Measurements from ENCODE around the gene VEGFC. TPM values are rescaled to one million over a fixed set of nuclear protein-coding genes. Genes with fewer than 3 reads are reported as not detected.

VEGFC gene
- total RNA-seq, 1 donor from 2014 or later = 1.6 TPM

DNA sequence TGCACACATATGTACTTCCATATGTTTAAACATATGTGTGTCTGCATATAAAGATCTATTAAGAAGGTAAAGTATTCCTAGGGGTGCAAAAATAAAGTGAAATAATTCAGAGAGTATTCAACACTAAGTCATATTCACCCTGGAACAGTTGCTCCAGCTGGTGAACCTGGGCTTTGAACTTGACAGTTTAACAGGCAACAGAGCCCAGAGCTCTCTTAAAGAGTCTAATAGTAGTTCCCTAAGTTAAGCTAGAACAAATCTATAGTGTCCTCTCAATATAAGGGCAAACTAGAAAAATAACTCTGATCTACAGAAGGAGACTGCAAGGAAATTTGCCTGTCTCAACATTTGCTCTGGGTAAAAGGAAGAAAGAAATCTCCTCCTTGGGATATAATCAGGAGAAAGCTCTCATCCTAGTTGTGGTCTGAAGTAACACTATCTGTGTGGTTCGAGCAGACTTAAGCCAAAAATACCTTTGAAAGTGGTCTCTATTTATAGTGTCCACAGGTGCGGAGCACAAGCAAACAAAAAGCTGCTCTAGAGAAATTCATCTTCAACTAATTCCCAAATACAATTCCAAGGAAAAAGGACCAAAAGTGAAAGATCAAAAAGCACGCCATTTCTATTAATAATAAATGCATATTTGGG, 29.9 kb downstream of the VEGFC start:
- H3K9ac ChIP-seq = no peak overlapping the region
- no peaks in the 10 kb centered on the region for H3K79me2 ChIP-seq (ENCODE audit: low read depth)
- DNase-seq (ENCODE audit: low spot score) = no peak
- no peaks in the 10 kb centered on the region for H4K20me1 ChIP-seq (ENCODE audit: low read depth)
- H2AFZ ChIP-seq (replicated peaks) = no peak overlapping the region
- H3F3A ChIP-seq (ENCODE audit: low read depth) = no peaks in the 10 kb centered on the region
- no peaks in the 10 kb centered on the region for H3K9me3 ChIP-seq (ENCODE audit: low read depth)
- Mint-ChIP-seq H3K27me3 (ENCODE audit: insufficient read depth, low read depth) (no peaks in the 10 kb centered on the region), H3K27ac (no peak overlapping the region), H3K9me3 (no peaks in the 10 kb centered on the region), H3K4me1 (no peaks in the 10 kb centered on the region), H3K36me3 (no peaks in the 10 kb centered on the region), H3K4me3 (no peak overlapping the region)
- no peaks in the 10 kb centered on the region for H3K36me3 ChIP-seq
- H3K4me2 ChIP-seq = no peak overlapping the region
- no peak overlapping the region for H3K27ac ChIP-seq
- H3K4me3 ChIP-seq = no peak overlapping the region
- no peaks in the 10 kb centered on the region for H3K4me1 ChIP-seq
- TF ChIP-seq EZH2 (IDR thresholded peaks at IDR 0.05) (no peak), EZH2phosphoT487 (IDR thresholded peaks at IDR 0.05) (no peak)
- TF ChIP-seq, protein P1, sequence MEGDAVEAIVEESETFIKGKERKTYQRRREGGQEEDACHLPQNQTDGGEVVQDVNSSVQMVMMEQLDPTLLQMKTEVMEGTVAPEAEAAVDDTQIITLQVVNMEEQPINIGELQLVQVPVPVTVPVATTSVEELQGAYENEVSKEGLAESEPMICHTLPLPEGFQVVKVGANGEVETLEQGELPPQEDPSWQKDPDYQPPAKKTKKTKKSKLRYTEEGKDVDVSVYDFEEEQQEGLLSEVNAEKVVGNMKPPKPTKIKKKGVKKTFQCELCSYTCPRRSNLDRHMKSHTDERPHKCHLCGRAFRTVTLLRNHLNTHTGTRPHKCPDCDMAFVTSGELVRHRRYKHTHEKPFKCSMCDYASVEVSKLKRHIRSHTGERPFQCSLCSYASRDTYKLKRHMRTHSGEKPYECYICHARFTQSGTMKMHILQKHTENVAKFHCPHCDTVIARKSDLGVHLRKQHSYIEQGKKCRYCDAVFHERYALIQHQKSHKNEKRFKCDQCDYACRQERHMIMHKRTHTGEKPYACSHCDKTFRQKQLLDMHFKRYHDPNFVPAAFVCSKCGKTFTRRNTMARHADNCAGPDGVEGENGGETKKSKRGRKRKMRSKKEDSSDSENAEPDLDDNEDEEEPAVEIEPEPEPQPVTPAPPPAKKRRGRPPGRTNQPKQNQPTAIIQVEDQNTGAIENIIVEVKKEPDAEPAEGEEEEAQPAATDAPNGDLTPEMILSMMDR (IDR thresholded peaks at IDR 0.05) = no peak
- H3K27me3 ChIP-seq = no peaks in the 10 kb centered on the region

DNA sequence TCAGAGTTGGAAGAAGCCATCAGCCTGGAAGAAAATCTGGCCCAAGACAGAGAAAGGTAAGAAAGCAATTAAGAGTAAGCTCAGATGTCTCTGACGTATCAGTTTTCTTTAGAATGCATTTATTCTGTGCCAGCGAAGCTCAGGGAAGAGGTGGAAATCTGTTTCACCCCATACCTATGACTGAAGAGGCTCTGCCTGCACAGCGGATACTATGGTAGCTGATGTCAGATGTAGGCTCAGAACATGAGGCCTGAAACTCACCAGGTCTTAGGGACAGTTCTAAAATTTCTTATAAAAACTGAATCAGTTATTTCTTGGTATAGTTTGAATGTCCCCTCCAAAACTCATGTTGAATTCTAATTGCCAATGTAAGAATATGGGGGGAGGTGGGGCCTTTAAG, 30.9 kb downstream of the VEGFC start:
- Mint-ChIP-seq H3K27ac (no peak overlapping the region), H3K4me3 (no peak overlapping the region), H3K9me3 (no peaks in the 10 kb centered on the region), H3K4me1 (no peaks in the 10 kb centered on the region), H3K27me3 (ENCODE audit: insufficient read depth, low read depth) (no peaks in the 10 kb centered on the region), H3K36me3 (no peaks in the 10 kb centered on the region)
- Histone ChIP-seq H3K4me2 (no peak overlapping the region), H2AFZ (replicated peaks) (no peak overlapping the region), H3K79me2 (ENCODE audit: low read depth) (no peaks in the 10 kb centered on the region), H3K9me3 (ENCODE audit: low read depth) (no peaks in the 10 kb centered on the region), H4K20me1 (ENCODE audit: low read depth) (no peaks in the 10 kb centered on the region), H3K27me3 (no peaks in the 10 kb centered on the region), H3K9ac (no peak overlapping the region), H3K36me3 (no peaks in the 10 kb centered on the region), H3F3A (ENCODE audit: low read depth) (no peaks in the 10 kb centered on the region), H3K4me3 (no peak overlapping the region), H3K27ac (no peak overlapping the region), H3K4me1 (no peaks in the 10 kb centered on the region)
- no peak for TF ChIP-seq EZH2 (IDR thresholded peaks at IDR 0.05)
- no peak for TF ChIP-seq EZH2phosphoT487 (IDR thresholded peaks at IDR 0.05)
- TF ChIP-seq, protein P1 (IDR thresholded peaks at IDR 0.05) = no peak
- no peak for DNase-seq (ENCODE audit: low spot score)

DNA sequence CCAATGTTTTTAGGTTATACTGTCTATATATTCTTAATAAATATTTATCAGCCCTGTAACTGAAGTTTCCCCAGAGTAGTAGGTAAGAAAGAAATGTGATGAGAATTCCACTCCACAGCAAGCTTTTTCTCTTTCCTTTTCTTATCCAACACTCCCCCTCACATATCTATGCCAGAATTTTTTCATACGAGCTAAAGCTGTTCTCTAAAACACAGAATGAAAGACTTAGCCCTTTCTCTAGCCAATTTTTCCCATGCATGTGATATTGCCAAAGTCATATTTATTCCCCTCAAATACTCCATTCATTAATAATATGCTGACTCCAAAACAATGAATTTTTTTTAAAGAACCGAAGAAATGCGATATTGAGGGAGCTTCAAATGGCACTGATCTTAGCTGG, 32.3 kb downstream of the VEGFC start:
- no peak for DNase-seq (ENCODE audit: low spot score)
- Histone ChIP-seq H3K4me3 (no peak overlapping the region), H3K27ac (no peak overlapping the region), H3K79me2 (ENCODE audit: low read depth) (no peaks in the 10 kb centered on the region), H3K4me1 (no peaks in the 10 kb centered on the region), H3K4me2 (no peak overlapping the region), H3K9ac (no peak overlapping the region), H3F3A (ENCODE audit: low read depth) (no peaks in the 10 kb centered on the region), H4K20me1 (ENCODE audit: low read depth) (no peaks in the 10 kb centered on the region), H3K36me3 (no peaks in the 10 kb centered on the region), H2AFZ (replicated peaks) (no peak overlapping the region), H3K27me3 (no peaks in the 10 kb centered on the region), H3K9me3 (ENCODE audit: low read depth) (no peaks in the 10 kb centered on the region)
- Mint-ChIP-seq H3K36me3 (no peaks in the 10 kb centered on the region), H3K27ac (no peak overlapping the region), H3K9me3 (no peaks in the 10 kb centered on the region), H3K4me1 (no peaks in the 10 kb centered on the region), H3K27me3 (ENCODE audit: insufficient read depth, low read depth) (no peaks in the 10 kb centered on the region), H3K4me3 (no peak overlapping the region)
- no peak for TF ChIP-seq EZH2phosphoT487 (IDR thresholded peaks at IDR 0.05)
- TF ChIP-seq, protein P1 (IDR thresholded peaks at IDR 0.05) = no peak
- TF ChIP-seq EZH2 (IDR thresholded peaks at IDR 0.05) = no peak

All from neural progenitor cell (in vitro differentiated cells).